Liver (tissue), 9 donors: Measurements from ENCODE around the gene RANBP3. TPM values are rescaled to one million over a fixed set of nuclear protein-coding genes. Genes with fewer than 3 reads are reported as not detected.

Experiments
- DNase-seq: peaks from one replicate; pipeline ENCODE4 v3.0.0-alpha.2; 2017; ENCODE audit warnings: low spot score
- H3K27ac ChIP-seq, 2 donors: one replicate each; pipeline ENCODE4 v1.7.0; 2013; ENCODE audit warnings: inconsistent platforms in 2 of 2, low read length in 2 of 2, control low read depth in 1 of 2, low read depth in 1 of 2, mild to moderate bottlenecking in 1 of 2
- H3K27me3 ChIP-seq, 4 donors: one replicate each; pipeline versions ENCODE4 v1.6.1 to v1.7.0; 2013; ENCODE audit warnings: low read length in 3 of 4, inconsistent platforms in 1 of 4, mild to moderate bottlenecking in 1 of 4, moderate library complexity in 1 of 4; ENCODE audit not compliant: control insufficient read depth in 4 of 4, insufficient read depth in 4 of 4
- H3K36me3 ChIP-seq, 4 donors: one replicate each; pipeline versions ENCODE4 v1.6.1 to v1.7.0; 2013; ENCODE audit warnings: low read length in 3 of 4, mild to moderate bottlenecking in 3 of 4, low read depth in 1 of 4, moderate library complexity in 1 of 4; ENCODE audit not compliant: control insufficient read depth in 4 of 4, insufficient read depth in 3 of 4
- H3K4me1 ChIP-seq, 4 donors: one replicate each; pipeline versions ENCODE4 v1.6.1 to v1.7.0; 2013; ENCODE audit warnings: low read length in 3 of 4, mild to moderate bottlenecking in 3 of 4, moderate library complexity in 1 of 4; ENCODE audit not compliant: control insufficient read depth in 4 of 4, insufficient read depth in 4 of 4
- H3K4me3 ChIP-seq, 3 donors: one replicate each; pipeline versions ENCODE4 v1.6.1 to v1.7.0; 2013; ENCODE audit warnings: low read length in 3 of 3, control low read depth in 1 of 3, low read depth in 1 of 3, mild to moderate bottlenecking in 1 of 3
- H3K9ac ChIP-seq, 2 donors: one replicate each; pipeline ENCODE4 v1.7.0; 2013; ENCODE audit warnings: low read length in 2 of 2, mild to moderate bottlenecking in 2 of 2, moderate library complexity in 2 of 2, control low read depth in 1 of 2, low read depth in 1 of 2
- H3K9me3 ChIP-seq, 4 donors: one replicate each; pipeline versions ENCODE4 v1.6.1 to v1.7.0; 2013; ENCODE audit warnings: low read length in 3 of 4; ENCODE audit not compliant: control insufficient read depth in 4 of 4
- CTCF ChIP-seq: fragments of 150-350 bp; IDR thresholded peaks from 2 replicates; pipeline ENCODE4 v1.5.1; 2017; ENCODE audit warnings: improper control_type of control experiment, low read depth, low read length; ENCODE audit not compliant: missing input control
- EGR1 ChIP-seq, 2 donors: IDR thresholded peaks; 2 replicates each; pipeline ENCODE4 v1.6.1; 2016 to 2018; ENCODE audit warnings: antibody characterized with exemption in 2 of 2, low read depth in 2 of 2
- FOXA1 ChIP-seq: IDR thresholded peaks from 2 replicates; pipeline ENCODE4 v1.6.1; 2016; ENCODE audit warnings: antibody characterized with exemption
- FOXA2 ChIP-seq: IDR thresholded peaks from 2 replicates; pipeline ENCODE4 v1.6.1; 2016; ENCODE audit warnings: antibody characterized with exemption
- GABPA ChIP-seq, 2 donors: IDR thresholded peaks in 1 of 2; conservative IDR thresholded peaks in 1 of 2; 2 replicates each; pipeline ENCODE4 v1.6.1; 2016; ENCODE audit warnings: antibody characterized with exemption in 2 of 2, mild to moderate bottlenecking in 1 of 2, moderate library complexity in 1 of 2
- HNF4G ChIP-seq: IDR thresholded peaks from 2 replicates; pipeline ENCODE4 v1.6.1; 2016; ENCODE audit warnings: antibody characterized with exemption
- JUND ChIP-seq, 2 donors: IDR thresholded peaks; 2 replicates each; pipeline ENCODE4 v1.6.1; 2016; ENCODE audit warnings: antibody characterized with exemption in 2 of 2
- MAX ChIP-seq: IDR thresholded peaks from 2 replicates; pipeline ENCODE4 v1.6.1; 2016; ENCODE audit warnings: antibody characterized with exemption
- NR2F2 ChIP-seq: IDR thresholded peaks from 2 replicates; pipeline ENCODE4 v1.6.1; 2016; ENCODE audit warnings: antibody characterized with exemption
- RAD21 ChIP-seq, 2 donors: IDR thresholded peaks; 2 replicates each; pipeline ENCODE4 v1.6.1; 2016; ENCODE audit warnings: antibody characterized with exemption in 2 of 2, mild to moderate bottlenecking in 2 of 2
- RXRA ChIP-seq, 2 donors: IDR thresholded peaks; 2 replicates each; pipeline ENCODE4 v1.6.1; 2017 to 2018; ENCODE audit warnings: antibody characterized with exemption in 2 of 2, mild to moderate bottlenecking in 1 of 2
- SP1 ChIP-seq: IDR thresholded peaks from 2 replicates; pipeline ENCODE4 v1.6.1; 2018; ENCODE audit warnings: antibody characterized with exemption, mild to moderate bottlenecking
- TAF1 ChIP-seq: conservative IDR thresholded peaks from 2 replicates; pipeline ENCODE4 v1.6.1; 2016; ENCODE audit warnings: antibody characterized with exemption, mild to moderate bottlenecking
- YY1 ChIP-seq: IDR thresholded peaks from 2 replicates; pipeline ENCODE4 v1.6.1; 2016; ENCODE audit warnings: antibody characterized with exemption, mild to moderate bottlenecking
- ZBTB33 ChIP-seq: IDR thresholded peaks from 2 replicates; pipeline ENCODE4 v1.6.1; 2016; ENCODE audit warnings: antibody characterized with exemption
- WGBS: extraction: QIAGEN DNeasy Blood & Tissue Kit; methylation state at CpG from one replicate; pipeline ENCODE4 v1.1.7; 2013; 5-methylcytosine and 5-hydroxymethylcytosine counted together
- polyA plus RNA-seq, 2 donors: library from polyadenylated mRNA; stranded (reverse) in 1 of 2; unstranded in 1 of 2; fragments of 200-250 nt in 1 of 2; fragments of >200 nt in 1 of 2; fragmentation: Nextera tagmentation in 1 of 2; extraction: Ambion mirVana in 1 of 2; gene quantifications; one replicate each; pipeline versions ENCODE4 v1.2.1 to v1.2.3, GENCODE V29; 2013 to 2015
- total RNA-seq, 2 donors: library from RNA; depleted of rRNA; stranded (reverse); fragments of >200 nt; gene quantifications; one replicate each; pipeline ENCODE4 v1.2.3, GENCODE V29; 2014
- TF ChIP-seq, protein P1 (sequence below): IDR thresholded peaks from 2 replicates; pipeline ENCODE4 v1.6.1; 2016; ENCODE audit warnings: antibody characterized with exemption, mild to moderate bottlenecking
- TF ChIP-seq, protein P2 (sequence below): IDR thresholded peaks from 2 replicates; pipeline ENCODE4 v1.6.1; 2016; ENCODE audit warnings: antibody characterized with exemption
- donor health status: healthy.
- donor health status: healthy.
- donor health status: healthy.
- donor health status: healthy.
- donor health status: healthy.

RANBP3 gene
- total and polyA plus RNA-seq, 4 donors = 10.0 to 23.3 (median 20.7) TPM

DNA sequence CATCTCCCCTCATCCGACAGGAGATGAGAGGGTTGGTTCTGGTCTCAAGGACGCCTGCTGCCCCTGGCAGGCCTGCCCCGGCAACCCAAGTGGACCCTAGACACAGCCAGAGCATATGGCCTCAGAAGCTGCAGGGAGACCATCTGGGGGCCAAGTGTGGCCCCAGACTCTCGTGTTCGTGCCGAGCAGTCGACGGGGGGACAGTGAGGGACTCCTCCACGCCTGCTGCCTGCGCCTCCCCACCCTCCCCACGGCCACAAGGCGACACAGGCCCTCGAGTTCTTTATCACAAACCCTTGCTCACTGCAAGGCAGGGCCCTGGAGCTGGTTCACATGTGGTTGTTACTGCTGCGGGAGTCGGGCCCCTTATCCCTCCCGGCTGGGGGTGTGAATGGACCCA lies 54.6 kb downstream of the RANBP3 start:
- 96% methylated on average over 16 of the region's 16 CpGs for WGBS
- Histone ChIP-seq H3K27ac (no peak overlapping the region), H3K4me1 (no peaks in the 10 kb centered on the region), H3K9me3 (no peaks in the 10 kb centered on the region), H3K36me3 (peaks cover 17 to 88% (median 50%) of the 10 kb centered on the region in 4 donors), H3K4me3 (no peak overlapping the region), H3K27me3 (no peaks in the 10 kb centered on the region), H3K9ac (no peak overlapping the region)
- no peak for DNase-seq
- TF ChIP-seq FOXA1 (no peak), SP1 (no peak), HNF4G (no peak), FOXA2 (no peak), RXRA (IDR thresholded peaks at IDR 0.05) (no peak), TAF1 (no peak), GABPA (IDR thresholded peaks at IDR 0.05 in 1 of 2, conservative IDR thresholded peaks at IDR 0.05 in 1 of 2) (no peak), CTCF (no peak), RAD21 (IDR thresholded peaks at IDR 0.05) (no peak), JUND (IDR thresholded peaks at IDR 0.05) (no peak), MAX (no peak), ZBTB33 (no peak), NR2F2 (no peak), EGR1 (IDR thresholded peaks at IDR 0.05; ENCODE audit: low read depth in 2 of 2) (no peak), YY1 (no peak)
- TF ChIP-seq, protein P1, sequence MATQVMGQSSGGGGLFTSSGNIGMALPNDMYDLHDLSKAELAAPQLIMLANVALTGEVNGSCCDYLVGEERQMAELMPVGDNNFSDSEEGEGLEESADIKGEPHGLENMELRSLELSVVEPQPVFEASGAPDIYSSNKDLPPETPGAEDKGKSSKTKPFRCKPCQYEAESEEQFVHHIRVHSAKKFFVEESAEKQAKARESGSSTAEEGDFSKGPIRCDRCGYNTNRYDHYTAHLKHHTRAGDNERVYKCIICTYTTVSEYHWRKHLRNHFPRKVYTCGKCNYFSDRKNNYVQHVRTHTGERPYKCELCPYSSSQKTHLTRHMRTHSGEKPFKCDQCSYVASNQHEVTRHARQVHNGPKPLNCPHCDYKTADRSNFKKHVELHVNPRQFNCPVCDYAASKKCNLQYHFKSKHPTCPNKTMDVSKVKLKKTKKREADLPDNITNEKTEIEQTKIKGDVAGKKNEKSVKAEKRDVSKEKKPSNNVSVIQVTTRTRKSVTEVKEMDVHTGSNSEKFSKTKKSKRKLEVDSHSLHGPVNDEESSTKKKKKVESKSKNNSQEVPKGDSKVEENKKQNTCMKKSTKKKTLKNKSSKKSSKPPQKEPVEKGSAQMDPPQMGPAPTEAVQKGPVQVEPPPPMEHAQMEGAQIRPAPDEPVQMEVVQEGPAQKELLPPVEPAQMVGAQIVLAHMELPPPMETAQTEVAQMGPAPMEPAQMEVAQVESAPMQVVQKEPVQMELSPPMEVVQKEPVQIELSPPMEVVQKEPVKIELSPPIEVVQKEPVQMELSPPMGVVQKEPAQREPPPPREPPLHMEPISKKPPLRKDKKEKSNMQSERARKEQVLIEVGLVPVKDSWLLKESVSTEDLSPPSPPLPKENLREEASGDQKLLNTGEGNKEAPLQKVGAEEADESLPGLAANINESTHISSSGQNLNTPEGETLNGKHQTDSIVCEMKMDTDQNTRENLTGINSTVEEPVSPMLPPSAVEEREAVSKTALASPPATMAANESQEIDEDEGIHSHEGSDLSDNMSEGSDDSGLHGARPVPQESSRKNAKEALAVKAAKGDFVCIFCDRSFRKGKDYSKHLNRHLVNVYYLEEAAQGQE = no peak

DNA sequence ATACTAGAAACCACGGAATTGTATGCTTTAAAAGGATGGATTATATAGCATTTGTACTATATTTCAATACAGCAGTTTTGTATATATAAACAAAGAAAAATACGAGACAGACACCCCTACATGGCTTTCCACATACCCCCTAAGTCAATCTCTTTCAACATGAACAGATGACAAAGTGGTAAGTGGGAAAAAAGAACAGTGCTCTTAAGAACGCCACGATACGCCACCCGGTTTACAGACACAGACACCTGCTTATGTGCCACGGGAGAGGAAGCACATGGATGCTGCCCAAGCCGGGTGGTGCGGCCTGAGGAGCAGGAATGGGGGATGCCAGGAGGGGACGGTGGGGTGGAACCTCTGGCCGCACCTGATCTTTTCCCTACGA lies 55.8 kb downstream of the RANBP3 start:
- H3K27me3 ChIP-seq = no peaks in the 10 kb centered on the region
- 94% methylated on average over 12 of the region's 12 CpGs for WGBS
- no peaks in the 10 kb centered on the region for H3K9me3 ChIP-seq
- H3K36me3 ChIP-seq = peaks cover 18 to 86% (median 47%) of the 10 kb centered on the region in 4 donors
- no peak for DNase-seq
- H3K9ac ChIP-seq = no peak overlapping the region
- TF ChIP-seq MAX = no peak
- TF ChIP-seq, protein P2, sequence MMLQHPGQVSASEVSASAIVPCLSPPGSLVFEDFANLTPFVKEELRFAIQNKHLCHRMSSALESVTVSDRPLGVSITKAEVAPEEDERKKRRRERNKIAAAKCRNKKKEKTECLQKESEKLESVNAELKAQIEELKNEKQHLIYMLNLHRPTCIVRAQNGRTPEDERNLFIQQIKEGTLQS = no peak
- H3K4me3 ChIP-seq = no peak overlapping the region
- no peaks in the 10 kb centered on the region for H3K4me1 ChIP-seq
- H3K27ac ChIP-seq = no peak overlapping the region
